Measurements from ENCODE around the gene CDCA4.

CDCA4 gene

GRCh38 chr14:105061428-105062047, 40.7 kb upstream of the CDCA4 start:
- Mint-ChIP-seq H3K36me3 (no peaks in the 10 kb centered on the region), H3K27me3 (no peaks in the 10 kb centered on the region), H3K9me3 (ENCODE audit: low read depth) (no peaks in the 10 kb centered on the region), H3K4me3 (peak overlapping the region; percentile 92), H3K4me1 (ENCODE audit: low read depth) (peaks cover 60% of the 10 kb centered on the region), H3K27ac (peak overlapping the region; percentile 98)

- Mint-ChIP-seq H3K27me3 (no peaks in the 10 kb centered on the region), H3K27ac (peak overlapping the region; percentile 99), H3K4me3 (peak overlapping the region; percentile 92), H3K9me3 (ENCODE audit: low read depth) (no peaks in the 10 kb centered on the region), H3K36me3 (no peaks in the 10 kb centered on the region), H3K4me1 (ENCODE audit: low read depth) (peaks cover 57% of the 10 kb centered on the region)
Measured at GRCh38 chr14:105060751-105061427, 40.0 kb upstream of the CDCA4 start.

- no peaks in the 10 kb centered on the region for H3K9me3 Mint-ChIP-seq (ENCODE audit: low read depth)
- no peaks in the 10 kb centered on the region for H3K27me3 Mint-ChIP-seq
- no peaks in the 10 kb centered on the region for H3K36me3 Mint-ChIP-seq
- H3K4me1 Mint-ChIP-seq (ENCODE audit: low read depth): peaks cover 55% of the 10 kb centered on the region
- H3K27ac Mint-ChIP-seq: peak overlapping the region; percentile 99
- H3K4me3 Mint-ChIP-seq: peak overlapping the region; percentile 92
Measured at GRCh38 chr14:105059925-105060565, 39.2 kb upstream of the CDCA4 start.

- no peaks in the 10 kb centered on the region for H3K36me3 Mint-ChIP-seq
- H3K27me3 Mint-ChIP-seq: no peaks in the 10 kb centered on the region
- H3K4me1 Mint-ChIP-seq (ENCODE audit: low read depth): peaks cover 52% of the 10 kb centered on the region
Measured at GRCh38 chr14:105059035-105059924, 38.4 kb upstream of the CDCA4 start.

GRCh38 chr14:105058521-105059034, 37.7 kb upstream of the CDCA4 start:
- Mint-ChIP-seq H3K4me3 (peak overlapping the region; percentile 52), H3K27me3 (no peaks in the 10 kb centered on the region), H3K4me1 (ENCODE audit: low read depth) (peaks cover 49% of the 10 kb centered on the region), H3K9me3 (ENCODE audit: low read depth) (no peaks in the 10 kb centered on the region), H3K27ac (peak overlapping the region; percentile 99), H3K36me3 (peaks cover 4% of the 10 kb centered on the region)

More at GRCh38 chr14:105059035-105059924, 38.4 kb upstream of the CDCA4 start:
- Mint-ChIP-seq H3K9me3 (ENCODE audit: low read depth) (no peaks in the 10 kb centered on the region), H3K27ac (peak overlapping the region; percentile 99), H3K4me3 (peak overlapping the region; percentile 92)

GRCh38 chr14:105056303-105056831, 35.5 kb upstream of the CDCA4 start:
- Mint-ChIP-seq H3K4me1 (ENCODE audit: low read depth) (peaks cover 38% of the 10 kb centered on the region), H3K27me3 (no peaks in the 10 kb centered on the region), H3K9me3 (ENCODE audit: low read depth) (no peaks in the 10 kb centered on the region), H3K27ac (no peak overlapping the region), H3K36me3 (peaks cover 5% of the 10 kb centered on the region), H3K4me3 (no peak overlapping the region)

GRCh38 chr14:105055736-105056302, 34.9 kb upstream of the CDCA4 start:
- Mint-ChIP-seq H3K27ac (peak overlapping the region; percentile 75), H3K36me3 (peaks cover 5% of the 10 kb centered on the region), H3K4me3 (no peak overlapping the region), H3K4me1 (ENCODE audit: low read depth) (peaks cover 38% of the 10 kb centered on the region), H3K27me3 (no peaks in the 10 kb centered on the region), H3K9me3 (ENCODE audit: low read depth) (no peaks in the 10 kb centered on the region)

- H3K36me3 Mint-ChIP-seq: peaks cover 5% of the 10 kb centered on the region
- H3K27ac Mint-ChIP-seq: peak overlapping the region; percentile 75
- H3K4me1 Mint-ChIP-seq (ENCODE audit: low read depth): peaks cover 33% of the 10 kb centered on the region
- H3K9me3 Mint-ChIP-seq (ENCODE audit: low read depth): no peaks in the 10 kb centered on the region
- no peaks in the 10 kb centered on the region for H3K27me3 Mint-ChIP-seq
- H3K4me3 Mint-ChIP-seq: no peak overlapping the region
Measured at GRCh38 chr14:105055334-105055733, 34.5 kb upstream of the CDCA4 start.

- peaks cover 22% of the 10 kb centered on the region for H3K4me1 Mint-ChIP-seq (ENCODE audit: low read depth)
- no peaks in the 10 kb centered on the region for H3K9me3 Mint-ChIP-seq (ENCODE audit: low read depth)
- no peaks in the 10 kb centered on the region for H3K27me3 Mint-ChIP-seq
- peak overlapping the region; percentile 66 for H3K27ac Mint-ChIP-seq
- H3K4me3 Mint-ChIP-seq: no peak overlapping the region
- peaks cover 5% of the 10 kb centered on the region for H3K36me3 Mint-ChIP-seq
Measured at GRCh38 chr14:105053996-105054395, 33.1 kb upstream of the CDCA4 start.

GRCh38 chr14:105053421-105053820, 32.5 kb upstream of the CDCA4 start:
- peaks cover 5% of the 10 kb centered on the region for H3K36me3 Mint-ChIP-seq
- peak overlapping the region; percentile 66 for H3K27ac Mint-ChIP-seq
- H3K27me3 Mint-ChIP-seq: no peaks in the 10 kb centered on the region
- no peaks in the 10 kb centered on the region for H3K9me3 Mint-ChIP-seq (ENCODE audit: low read depth)
- H3K4me1 Mint-ChIP-seq (ENCODE audit: low read depth): peaks cover 17% of the 10 kb centered on the region
- no peak overlapping the region for H3K4me3 Mint-ChIP-seq

- H3K4me3 Mint-ChIP-seq: no peak overlapping the region
- H3K9me3 Mint-ChIP-seq (ENCODE audit: low read depth): no peaks in the 10 kb centered on the region
- peaks cover 13% of the 10 kb centered on the region for H3K4me1 Mint-ChIP-seq (ENCODE audit: low read depth)
- H3K36me3 Mint-ChIP-seq: peaks cover 5% of the 10 kb centered on the region
- peak overlapping the region; percentile 50 for H3K27ac Mint-ChIP-seq
- H3K27me3 Mint-ChIP-seq: no peaks in the 10 kb centered on the region
Measured at GRCh38 chr14:105052110-105052458, 31.2 kb upstream of the CDCA4 start.

- peaks cover 9% of the 10 kb centered on the region for H3K4me1 Mint-ChIP-seq (ENCODE audit: low read depth)
- peaks cover 5% of the 10 kb centered on the region for H3K36me3 Mint-ChIP-seq
- no peaks in the 10 kb centered on the region for H3K9me3 Mint-ChIP-seq (ENCODE audit: low read depth)
- peak overlapping the region; percentile 50 for H3K27ac Mint-ChIP-seq
- no peak overlapping the region for H3K4me3 Mint-ChIP-seq
- no peaks in the 10 kb centered on the region for H3K27me3 Mint-ChIP-seq
Measured at GRCh38 chr14:105051182-105052109, 30.6 kb upstream of the CDCA4 start.

- Mint-ChIP-seq H3K36me3 (peaks cover 5% of the 10 kb centered on the region), H3K4me3 (no peak overlapping the region), H3K27me3 (no peaks in the 10 kb centered on the region), H3K9me3 (ENCODE audit: low read depth) (no peaks in the 10 kb centered on the region), H3K27ac (no peak overlapping the region), H3K4me1 (ENCODE audit: low read depth) (peaks cover 14% of the 10 kb centered on the region)
Measured at GRCh38 chr14:105050551-105050897, 29.6 kb upstream of the CDCA4 start.
